ENCODE results near the gene BEND7. TPM values are rescaled to one million over a fixed set of nuclear protein-coding genes. Genes with fewer than 3 reads are reported as not detected.

BEND7 gene
- total and polyA plus RNA-seq, 8 donors = 4.6 to 32.1 (median 21.0) TPM

GRCh38 chr10:13503745-13504463 lies 24.9 kb downstream of the BEND7 start:
- TF ChIP-seq CTCF (IDR thresholded peaks at IDR 0.05) (no peak), POLR2A (IDR thresholded peaks at IDR 0.05) (no peak)
- Histone ChIP-seq H3K27ac (no peak overlapping the region), H3K36me3 (peaks cover 0 to 29% (median 18%) of the 10 kb centered on the region in 4 donors), H3K4me1 (peaks cover 0 to 36% (median 13%) of the 10 kb centered on the region in 4 donors), H3K4me3 (no peak overlapping the region), H3K9me3 (no peaks in the 10 kb centered on the region), H3K27me3 (no peaks in the 10 kb centered on the region)
- intact Hi-C loops (cut with DNase I; ENCODE audit: low total_unique reads) = no loop called here
- DNase-seq = no peak
- 81 to 87% (median 86%) methylated on average over 11 of the region's 11 CpGs for WGBS, 5 donors

- no peak overlapping the region for H3K4me3 ChIP-seq
- peaks cover 0 to 33% (median 13%) of the 10 kb centered on the region in 4 donors for H3K4me1 ChIP-seq
- TF ChIP-seq POLR2AphosphoS5 (IDR thresholded peaks at IDR 0.05) = no peak
- H3K9me3 ChIP-seq = no peaks in the 10 kb centered on the region
- 75 to 87% (median 79%) methylated on average over 6 to 9 of the region's 9 CpGs for WGBS, 5 donors
- no peaks in the 10 kb centered on the region for H3K27me3 ChIP-seq
- peaks cover 0 to 35% (median 27%) of the 10 kb centered on the region in 4 donors for H3K36me3 ChIP-seq
- no peak overlapping the region for H3K27ac ChIP-seq
- DNase-seq = no peak
- intact Hi-C loops (cut with DNase I; ENCODE audit: low total_unique reads) = no loop called here
Measured at GRCh38 chr10:13502380-13502779, 26.4 kb downstream of the BEND7 start.

- no peak for DNase-seq
- Histone ChIP-seq H3K36me3 (peaks cover 5 to 55% (median 42%) of the 10 kb centered on the region in 4 donors), H3K9me3 (no peaks in the 10 kb centered on the region), H3K4me3 (no peak overlapping the region), H3K27ac (no peak overlapping the region), H3K27me3 (no peaks in the 10 kb centered on the region), H3K4me1 (peaks cover 0 to 20% (median 2%) of the 10 kb centered on the region in 4 donors)
- TF ChIP-seq EP300 (IDR thresholded peaks at IDR 0.05) (no peak), POLR2A (IDR thresholded peaks at IDR 0.05) (no peak), POLR2AphosphoS5 (IDR thresholded peaks at IDR 0.05) (no peak), CTCF (IDR thresholded peaks at IDR 0.05) (no peak)
- intact Hi-C loops (cut with DNase I; ENCODE audit: low total_unique reads) = no loop called here
- WGBS, 5 donors = 93 to 96% (median 94%) methylated on average over 9 of the region's 9 CpGs
Measured at GRCh38 chr10:13500201-13500600, 28.6 kb downstream of the BEND7 start.

GRCh38 chr10:13499150-13499549 lies 29.7 kb downstream of the BEND7 start:
- Histone ChIP-seq H3K9me3 (no peaks in the 10 kb centered on the region), H3K27me3 (no peaks in the 10 kb centered on the region), H3K36me3 (peaks cover 5 to 57% (median 42%) of the 10 kb centered on the region in 4 donors), H3K27ac (no peak overlapping the region), H3K4me3 (no peak overlapping the region), H3K4me1 (peaks cover 0 to 10% (median 0%) of the 10 kb centered on the region in 4 donors)
- TF ChIP-seq POLR2AphosphoS5 (IDR thresholded peaks at IDR 0.05) = no peak
- TF ChIP-seq POLR2A (IDR thresholded peaks at IDR 0.05) = no peak
- TF ChIP-seq CTCF (IDR thresholded peaks at IDR 0.05) = no peak
- no peak for TF ChIP-seq EP300 (IDR thresholded peaks at IDR 0.05)
- no peak for DNase-seq
- intact Hi-C loops (cut with DNase I; ENCODE audit: low total_unique reads) = no loop called here
- WGBS, 5 donors = 92 to 98% (median 95%) methylated on average over 5 of the region's 5 CpGs

- H3K27ac ChIP-seq = no peak overlapping the region
- H3K9me3 ChIP-seq = no peaks in the 10 kb centered on the region
Measured at GRCh38 chr10:13496931-13497330, 31.9 kb downstream of the BEND7 start.

More at GRCh38 chr10:13496931-13497330, 31.9 kb downstream of the BEND7 start:
- intact Hi-C loops (cut with DNase I; ENCODE audit: low total_unique reads) = no loop called here
- TF ChIP-seq POLR2AphosphoS5 (IDR thresholded peaks at IDR 0.05) = no peak
- TF ChIP-seq EP300 (IDR thresholded peaks at IDR 0.05) = no peak
- no peak for TF ChIP-seq POLR2A (IDR thresholded peaks at IDR 0.05)
- TF ChIP-seq CTCF (IDR thresholded peaks at IDR 0.05) = no peak
- WGBS, 5 donors = 92 to 96% (median 93%) methylated on average over 8 of the region's 8 CpGs
- Histone ChIP-seq H3K27me3 (no peaks in the 10 kb centered on the region), H3K4me3 (no peak overlapping the region), H3K4me1 (no peaks in the 10 kb centered on the region), H3K36me3 (peaks cover 5 to 57% (median 42%) of the 10 kb centered on the region in 4 donors)
- no peak for DNase-seq

Data from stomach (tissue), 9 donors.